ENCODE data around the gene ACSS1.

ACSS1 gene

GRCh38 chr20:25024171-25024570 lies 33.8 kb downstream of the ACSS1 start:
- H4K20me1 ChIP-seq (ENCODE audit: insufficient read depth, low read length, poor library complexity, severe bottlenecking): no peaks in the 10 kb centered on the region
- no peaks in the 10 kb centered on the region for H3F3A ChIP-seq (ENCODE audit: low read depth)

GRCh38 chr20:25023356-25023755 lies 34.6 kb downstream of the ACSS1 start:
- no peak overlapping the region for H3K9ac ChIP-seq (ENCODE audit: low read depth, low read length, poor library complexity, severe bottlenecking)
- no peaks in the 10 kb centered on the region for H3K27me3 ChIP-seq (ENCODE audit: insufficient read depth, low read length, poor library complexity, severe bottlenecking)
- H3K9me2 ChIP-seq (replicated peaks; ENCODE audit: low read depth, low read length): no peaks in the 10 kb centered on the region
- peaks cover 10% of the 10 kb centered on the region for H3K79me2 ChIP-seq (ENCODE audit: insufficient read depth, low read length)
- no peaks in the 10 kb centered on the region for H3K9me3 ChIP-seq (ENCODE audit: insufficient read depth, low read depth, low read length)
- TF ChIP-seq EZH2phosphoT487 (IDR thresholded peaks at IDR 0.05; ENCODE audit: borderline replicate concordance): no peak
- no peak for TF ChIP-seq CTCF (conservative IDR thresholded peaks at IDR 0.05; ENCODE audit: low read length)
- H3K36me3 ChIP-seq (ENCODE audit: insufficient read depth, low read length): peaks cover 45% of the 10 kb centered on the region; the same call in 1 of the 2 replicates
- no peaks in the 10 kb centered on the region for H4K20me1 ChIP-seq (ENCODE audit: insufficient read depth, low read length, poor library complexity, severe bottlenecking)
- no peak overlapping the region for H3K4me2 ChIP-seq (ENCODE audit: low read depth, low read length, poor library complexity, severe bottlenecking)
- H3K4me3 ChIP-seq (ENCODE audit: low read length, poor library complexity, severe bottlenecking): no peak overlapping the region
- no peaks in the 10 kb centered on the region for H3F3A ChIP-seq (ENCODE audit: low read depth)
- H2AFZ ChIP-seq (ENCODE audit: low read length): no peak overlapping the region
- peaks cover 14% of the 10 kb centered on the region for H3K4me1 ChIP-seq (ENCODE audit: insufficient read depth, low read length, poor library complexity, severe bottlenecking)

More at GRCh38 chr20:25024171-25024570, 33.8 kb downstream of the ACSS1 start:
- peaks cover 14% of the 10 kb centered on the region for H3K4me1 ChIP-seq (ENCODE audit: insufficient read depth, low read length, poor library complexity, severe bottlenecking)
- peaks cover 10% of the 10 kb centered on the region for H3K79me2 ChIP-seq (ENCODE audit: insufficient read depth, low read length)
- no peak overlapping the region for H3K9ac ChIP-seq (ENCODE audit: low read depth, low read length, poor library complexity, severe bottlenecking)
- peaks cover 46% of the 10 kb centered on the region; the same call in 1 of the 2 replicates for H3K36me3 ChIP-seq (ENCODE audit: insufficient read depth, low read length)
- no peaks in the 10 kb centered on the region for H3K9me3 ChIP-seq (ENCODE audit: insufficient read depth, low read depth, low read length)
- no peaks in the 10 kb centered on the region for H3K27me3 ChIP-seq (ENCODE audit: insufficient read depth, low read length, poor library complexity, severe bottlenecking)
- H3K4me3 ChIP-seq (ENCODE audit: low read length, poor library complexity, severe bottlenecking): no peak overlapping the region
- no peak for TF ChIP-seq EZH2phosphoT487 (IDR thresholded peaks at IDR 0.05; ENCODE audit: borderline replicate concordance)
- TF ChIP-seq CTCF (conservative IDR thresholded peaks at IDR 0.05; ENCODE audit: low read length): no peak
- no peak overlapping the region for H2AFZ ChIP-seq (ENCODE audit: low read length)
- H3K9me2 ChIP-seq (replicated peaks; ENCODE audit: low read depth, low read length): no peaks in the 10 kb centered on the region
- no peak overlapping the region for H3K4me2 ChIP-seq (ENCODE audit: low read depth, low read length, poor library complexity, severe bottlenecking)

- no peaks in the 10 kb centered on the region for H3K9me2 ChIP-seq (replicated peaks; ENCODE audit: low read depth, low read length)
- H3K36me3 ChIP-seq (ENCODE audit: insufficient read depth, low read length): peaks cover 48% of the 10 kb centered on the region; the same call in 1 of the 2 replicates
- no peak overlapping the region for H2AFZ ChIP-seq (ENCODE audit: low read length)
- no peaks in the 10 kb centered on the region for H3K9me3 ChIP-seq (ENCODE audit: insufficient read depth, low read depth, low read length)
- TF ChIP-seq CTCF (conservative IDR thresholded peaks at IDR 0.05; ENCODE audit: low read length) (no peak), EZH2phosphoT487 (IDR thresholded peaks at IDR 0.05; ENCODE audit: borderline replicate concordance) (no peak)
- no peaks in the 10 kb centered on the region for H4K20me1 ChIP-seq (ENCODE audit: insufficient read depth, low read length, poor library complexity, severe bottlenecking)
- H3K79me2 ChIP-seq (ENCODE audit: insufficient read depth, low read length): peaks cover 6% of the 10 kb centered on the region; the same call in 1 of the 2 replicates
- no peaks in the 10 kb centered on the region for H3F3A ChIP-seq (ENCODE audit: low read depth)
- no peak overlapping the region for H3K4me2 ChIP-seq (ENCODE audit: low read depth, low read length, poor library complexity, severe bottlenecking)
- H3K4me1 ChIP-seq (ENCODE audit: insufficient read depth, low read length, poor library complexity, severe bottlenecking): peaks cover 14% of the 10 kb centered on the region
- H3K9ac ChIP-seq (ENCODE audit: low read depth, low read length, poor library complexity, severe bottlenecking): no peak overlapping the region
- H3K4me3 ChIP-seq (ENCODE audit: low read length, poor library complexity, severe bottlenecking): no peak overlapping the region
- H3K27me3 ChIP-seq (ENCODE audit: insufficient read depth, low read length, poor library complexity, severe bottlenecking): no peaks in the 10 kb centered on the region
These were observed 35.3 kb downstream of the ACSS1 start for GRCh38 chr20:25022680-25023079.

Measured in Loucy (cell line).